CD4-positive, CD25-positive, alpha-beta regulatory T cell (primary cell): ENCODE measurements around the gene LSM14B. TPM values are rescaled to one million over a fixed set of nuclear protein-coding genes. Genes with fewer than 3 reads are reported as not detected.

Experiments
- ATAC-seq, 2 donors: fragments of 150-1000 bp; cut with Tn5 transposase; one replicate each; pipeline ENCODE4 v1.10.0; 2021; ENCODE audit warnings: low read depth in 2 of 2, moderate number of reproducible peaks in 2 of 2, moderate library complexity in 1 of 2
- DNase-seq, 3 donors: peaks; one replicate each; pipeline versions ENCODE4 v3.0.0 to v3.0.0-alpha.2; 2012 to 2022; ENCODE audit warnings: mixed read lengths in 1 of 3
- H3K27ac ChIP-seq: one replicate; pipeline ENCODE4 v1.7.0; 2013; ENCODE audit warnings: mild to moderate bottlenecking, low read length; ENCODE audit not compliant: insufficient read depth, poor library complexity, severe bottlenecking
- H3K27me3 ChIP-seq: one replicate; pipeline ENCODE4 v1.7.0; 2013; ENCODE audit warnings: low read length; ENCODE audit not compliant: control insufficient read depth, insufficient read depth
- H3K36me3 ChIP-seq: one replicate; pipeline ENCODE4 v1.7.0; 2013; ENCODE audit warnings: mild to moderate bottlenecking, low read length, moderate library complexity; ENCODE audit not compliant: control insufficient read depth, insufficient read depth
- H3K4me1 ChIP-seq: 2 replicates; pipeline ENCODE4 v1.7.0; 2013; ENCODE audit warnings: mild to moderate bottlenecking, low read length; ENCODE audit not compliant: insufficient read depth, control insufficient read depth, poor library complexity, severe bottlenecking
- H3K4me3 ChIP-seq: one replicate; pipeline ENCODE4 v1.7.0; 2013; ENCODE audit warnings: low read depth, mild to moderate bottlenecking, low read length, moderate library complexity
- H3K9me3 ChIP-seq, 2 experiments: 1 replicate in 1 of 2; 2 replicates in 1 of 2; pipeline ENCODE4 v1.7.0; 2013; ENCODE audit warnings: low read length in 2 of 2, mild to moderate bottlenecking in 1 of 2, moderate library complexity in 1 of 2; ENCODE audit not compliant: control insufficient read depth in 2 of 2
- H3K27ac Mint-ChIP-seq, 3 donors: one replicate each; pipeline ENCODE4 v1.8.0; 2020 to 2022; ENCODE audit warnings: mild to moderate bottlenecking in 3 of 3, mixed read lengths in 3 of 3, moderate library complexity in 2 of 3
- H3K27me3 Mint-ChIP-seq: one replicate; pipeline ENCODE4 v1.8.0; 2022; ENCODE audit warnings: mild to moderate bottlenecking, mixed read lengths
- H3K36me3 Mint-ChIP-seq: one replicate; pipeline ENCODE4 v1.8.0; 2020; ENCODE audit warnings: mixed read lengths
- H3K4me1 Mint-ChIP-seq, 4 donors: one replicate each; pipeline ENCODE4 v1.8.0; 2020 to 2022; ENCODE audit warnings: mixed read lengths in 4 of 4, mild to moderate bottlenecking in 1 of 4
- H3K4me3 Mint-ChIP-seq, 4 donors: one replicate each; pipeline ENCODE4 v1.8.0; 2020 to 2022; ENCODE audit warnings: mild to moderate bottlenecking in 4 of 4, mixed read lengths in 4 of 4, moderate library complexity in 3 of 4
- H3K9me3 Mint-ChIP-seq, 7 donors: one replicate each; pipeline ENCODE4 v1.8.0; 2020 to 2022; ENCODE audit warnings: mixed read lengths in 7 of 7, mild to moderate bottlenecking in 3 of 7, moderate library complexity in 2 of 7
- polyA plus RNA-seq, 4 donors: library from polyadenylated mRNA; unstranded; fragments of 300-500 nt; fragmentation: Illumina TruSeq; gene quantifications; one replicate each; pipeline ENCODE4 v1.2.3, GENCODE V29; 2021
- total RNA-seq: library from RNA; stranded (reverse); gene quantifications from one replicate; pipeline ENCODE4 v1.2.3, GENCODE V29; 2022

Gene LSM14B
- total and polyA plus RNA-seq, 5 donors from 2014 or later = 0.65 to 33.7 (median 1.2) TPM

DNA sequence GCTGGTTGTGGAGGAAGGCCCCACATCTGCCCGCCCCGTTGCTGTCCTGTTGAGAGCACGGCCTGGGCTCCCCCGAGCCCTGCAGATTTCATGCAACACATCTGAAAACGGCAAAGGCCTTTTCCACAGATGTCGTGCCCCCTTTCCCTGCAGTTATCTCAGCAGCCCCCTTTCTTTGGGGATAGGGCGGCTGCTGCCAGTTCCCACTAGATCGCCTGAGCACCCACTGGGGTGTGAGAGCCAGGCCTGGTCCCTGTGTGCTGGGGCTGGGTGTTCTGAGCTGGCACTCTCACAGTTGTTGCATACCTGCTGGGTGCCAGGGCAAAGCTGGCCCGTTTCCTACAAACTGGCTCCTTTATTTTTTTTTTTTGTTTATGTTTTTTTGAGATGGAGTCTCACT is 48.3 kb downstream of the LSM14B start:
- Mint-ChIP-seq H3K36me3 (peaks cover 17% of the 10 kb centered on the region), H3K9me3 (no peaks in the 10 kb centered on the region), H3K4me1 (peaks cover 0 to 3% (median 0%) of the 10 kb centered on the region in 4 donors), H3K27me3 (no peaks in the 10 kb centered on the region), H3K27ac (no peak overlapping the region), H3K4me3 (no peak overlapping the region)
- H3K36me3 ChIP-seq = peaks cover 11% of the 10 kb centered on the region
- no peaks in the 10 kb centered on the region for H3K4me1 ChIP-seq
- no peak overlapping the region for H3K27ac ChIP-seq
- ATAC-seq (no peak), DNase-seq (no peak)
- no peak overlapping the region for H3K4me3 ChIP-seq
- no peaks in the 10 kb centered on the region for H3K27me3 ChIP-seq
- H3K9me3 ChIP-seq = no peaks in the 10 kb centered on the region

DNA sequence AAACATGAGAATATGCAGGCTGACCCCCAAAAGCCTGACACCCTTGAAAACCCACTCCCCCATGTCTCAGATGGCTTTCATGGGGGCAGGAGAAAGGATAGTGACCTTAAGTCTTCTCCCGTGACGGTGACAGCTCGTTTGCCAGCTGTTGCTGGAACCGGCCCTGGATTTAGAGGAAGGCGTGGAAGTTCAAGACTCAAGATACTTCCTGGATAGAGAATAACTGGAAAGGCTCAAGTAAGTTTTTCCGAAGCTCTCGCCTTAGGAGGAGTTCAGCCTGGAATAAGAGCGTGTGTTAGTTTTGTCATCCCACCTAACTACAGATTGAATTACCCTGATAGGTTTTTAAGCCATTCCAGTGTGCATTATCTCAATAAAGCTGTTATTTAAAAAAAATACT is 49.0 kb downstream of the LSM14B start:
- Histone ChIP-seq H3K9me3 (no peaks in the 10 kb centered on the region), H3K4me3 (no peak overlapping the region), H3K27ac (no peak overlapping the region), H3K4me1 (no peaks in the 10 kb centered on the region), H3K36me3 (peaks cover 5% of the 10 kb centered on the region), H3K27me3 (no peaks in the 10 kb centered on the region)
- Mint-ChIP-seq H3K36me3 (peaks cover 20% of the 10 kb centered on the region), H3K4me3 (no peak overlapping the region), H3K27me3 (no peaks in the 10 kb centered on the region), H3K9me3 (no peaks in the 10 kb centered on the region), H3K27ac (no peak overlapping the region), H3K4me1 (peaks cover 0 to 3% (median 0%) of the 10 kb centered on the region in 4 donors)
- DNase-seq = no peak
- ATAC-seq = no peak

DNA sequence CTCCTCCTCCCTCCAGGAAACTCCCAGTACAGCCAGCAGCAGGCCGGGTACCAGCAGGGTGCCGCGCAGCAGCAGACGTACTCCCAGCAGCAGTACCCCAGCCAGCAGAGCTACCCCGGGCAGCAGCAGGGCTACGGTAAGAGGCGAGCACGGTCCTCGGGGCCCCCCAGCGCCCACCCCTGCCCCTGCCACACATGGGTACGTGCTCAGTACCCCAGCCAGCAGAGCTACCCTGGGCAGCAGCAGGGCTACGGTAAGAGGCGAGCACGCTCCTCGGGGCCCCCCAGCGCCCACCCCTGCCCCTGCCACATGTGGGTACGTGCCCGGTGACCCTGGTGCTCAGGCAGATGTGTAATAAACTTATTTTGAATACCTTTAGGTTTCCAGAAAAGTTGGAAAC is 50.4 kb downstream of the LSM14B start:
- no peak overlapping the region for H3K4me3 Mint-ChIP-seq
- H3K9me3 Mint-ChIP-seq = no peaks in the 10 kb centered on the region
- peaks cover 21% of the 10 kb centered on the region for H3K36me3 Mint-ChIP-seq
- peaks cover 3% of the 10 kb centered on the region for H3K36me3 ChIP-seq
- no peak overlapping the region for H3K4me3 ChIP-seq
- peaks cover 0 to 3% (median 0%) of the 10 kb centered on the region in 4 donors for H3K4me1 Mint-ChIP-seq
- H3K27ac Mint-ChIP-seq = no peak overlapping the region
- H3K27me3 Mint-ChIP-seq = no peaks in the 10 kb centered on the region
- DNase-seq (no peak), ATAC-seq (no peak)
- no peaks in the 10 kb centered on the region for H3K9me3 ChIP-seq
- no peaks in the 10 kb centered on the region for H3K4me1 ChIP-seq
- no peak overlapping the region for H3K27ac ChIP-seq
- H3K27me3 ChIP-seq = no peaks in the 10 kb centered on the region

DNA sequence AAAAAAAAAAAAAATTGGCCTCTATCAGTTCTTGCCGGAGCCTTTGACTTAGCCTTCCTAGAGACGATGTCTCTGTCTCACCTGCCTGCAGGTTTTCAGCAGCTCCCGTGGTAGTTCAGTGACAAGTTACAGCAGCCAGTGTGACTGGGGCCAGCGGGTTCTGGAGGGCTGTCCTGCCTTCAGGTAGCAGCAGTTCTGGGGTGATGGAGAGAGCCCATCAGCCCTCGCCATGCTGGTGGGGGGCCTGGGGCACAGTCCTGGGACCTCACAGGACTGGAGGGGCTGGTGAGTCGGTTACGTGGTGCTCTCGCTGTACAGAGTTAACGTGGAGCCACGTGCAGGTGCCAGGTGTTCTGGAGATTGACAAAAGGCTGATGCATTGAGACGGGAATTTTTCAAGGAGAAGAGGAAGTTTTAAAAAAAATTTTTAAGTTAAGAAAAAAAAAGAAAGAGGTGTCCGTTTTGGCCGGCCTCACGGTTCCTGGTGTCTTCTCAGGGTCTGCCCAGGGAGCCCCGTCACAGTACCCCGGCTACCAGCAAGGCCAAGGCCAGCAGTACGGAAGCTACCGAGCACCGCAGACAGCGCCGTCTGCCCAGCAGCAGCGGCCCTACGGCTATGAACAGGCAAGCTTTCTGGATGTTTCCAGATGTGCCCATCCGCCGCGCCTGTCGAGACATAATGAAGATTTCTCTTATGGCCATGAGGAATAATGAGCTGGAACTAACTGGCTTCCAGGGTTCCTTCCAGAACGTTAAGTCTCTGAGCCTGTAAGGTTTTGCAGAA is 51.9 kb downstream of the LSM14B start:
- Histone ChIP-seq H3K4me3 (no peak overlapping the region), H3K27me3 (no peaks in the 10 kb centered on the region), H3K9me3 (no peaks in the 10 kb centered on the region), H3K36me3 (no peaks in the 10 kb centered on the region), H3K27ac (no peak overlapping the region), H3K4me1 (no peaks in the 10 kb centered on the region)
- ATAC-seq (no peak), DNase-seq (no peak)
- H3K4me1 Mint-ChIP-seq = no peaks in the 10 kb centered on the region
- H3K4me3 Mint-ChIP-seq = no peak overlapping the region
- H3K36me3 Mint-ChIP-seq = peaks cover 15% of the 10 kb centered on the region
- peak overlapping the region in 1 of 3 donors; percentile 62 for H3K27ac Mint-ChIP-seq
- no peaks in the 10 kb centered on the region for H3K9me3 Mint-ChIP-seq
- no peaks in the 10 kb centered on the region for H3K27me3 Mint-ChIP-seq

DNA sequence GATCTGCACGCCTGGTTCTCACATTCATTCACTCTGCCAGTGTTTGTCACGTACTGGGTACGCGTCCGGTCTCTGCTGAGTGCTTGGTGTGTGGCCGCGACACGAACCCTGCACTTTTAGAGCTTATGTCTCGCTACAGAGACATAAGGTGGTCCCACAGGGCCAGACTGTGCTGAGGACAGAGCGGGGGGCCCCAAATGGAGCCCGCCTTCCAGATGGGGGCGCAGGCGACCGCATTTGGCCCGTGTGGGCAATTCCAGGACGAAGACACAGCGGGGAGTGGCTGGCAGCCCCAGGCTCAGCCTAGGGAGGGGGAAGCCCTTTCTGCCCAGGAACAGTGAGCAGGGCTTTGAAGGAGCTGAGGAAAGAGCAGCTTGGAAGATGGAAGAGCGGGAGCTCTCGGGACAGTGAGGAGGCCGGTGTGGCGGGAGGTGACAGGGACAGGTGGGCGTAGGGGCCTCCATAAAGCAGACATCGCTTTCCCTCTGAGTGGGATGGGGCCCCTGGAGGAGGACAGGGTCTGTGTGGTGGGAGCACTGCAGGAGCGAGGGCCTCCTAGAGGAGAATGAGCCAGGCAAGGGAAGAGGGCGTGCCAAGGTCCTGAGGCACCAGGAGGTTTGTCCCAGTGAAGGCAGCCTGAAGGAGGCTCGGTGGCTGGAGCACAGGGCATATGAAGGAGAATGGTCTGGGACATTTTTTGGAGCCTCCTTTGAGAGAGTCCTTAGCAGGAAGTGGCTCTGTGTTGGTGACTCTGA is 52.8 kb downstream of the LSM14B start:
- DNase-seq (no peak), ATAC-seq (no peak)
- Histone ChIP-seq H3K27me3 (no peaks in the 10 kb centered on the region), H3K9me3 (no peaks in the 10 kb centered on the region), H3K4me1 (no peaks in the 10 kb centered on the region), H3K36me3 (no peaks in the 10 kb centered on the region), H3K27ac (no peak overlapping the region), H3K4me3 (no peak overlapping the region)
- Mint-ChIP-seq H3K36me3 (peaks cover 15% of the 10 kb centered on the region), H3K27ac (peak overlapping the region in 1 of 3 donors; percentile 62), H3K27me3 (no peaks in the 10 kb centered on the region), H3K4me1 (no peaks in the 10 kb centered on the region), H3K9me3 (no peaks in the 10 kb centered on the region), H3K4me3 (no peak overlapping the region)

DNA sequence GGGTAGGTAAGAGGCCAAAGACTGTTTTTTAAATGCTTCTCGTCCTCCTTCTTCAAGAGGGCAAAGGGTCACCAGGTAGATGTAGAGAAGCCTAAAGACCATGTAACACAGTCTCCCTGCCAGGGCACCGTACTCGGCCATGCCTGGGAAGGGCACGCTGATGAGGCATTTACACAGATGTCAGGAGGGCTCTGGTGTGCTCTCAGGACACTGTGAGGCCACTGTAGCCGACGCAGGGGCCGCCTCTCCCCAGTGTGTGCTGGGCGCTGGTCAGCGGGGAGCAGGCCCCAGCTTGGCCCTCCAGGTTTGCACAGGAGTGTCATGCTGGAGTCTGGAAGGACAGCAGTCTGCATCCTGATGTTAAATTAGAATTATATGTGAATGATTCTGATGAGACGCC is 53.4 kb downstream of the LSM14B start:
- Mint-ChIP-seq H3K4me1 (no peaks in the 10 kb centered on the region), H3K36me3 (peaks cover 15% of the 10 kb centered on the region), H3K27me3 (no peaks in the 10 kb centered on the region), H3K9me3 (no peaks in the 10 kb centered on the region), H3K27ac (no peak overlapping the region), H3K4me3 (no peak overlapping the region)
- H3K9me3 ChIP-seq = no peaks in the 10 kb centered on the region
- H3K36me3 ChIP-seq = no peaks in the 10 kb centered on the region
- H3K4me3 ChIP-seq = no peak overlapping the region
- H3K27ac ChIP-seq = no peak overlapping the region
- DNase-seq (no peak), ATAC-seq (no peak)
- no peaks in the 10 kb centered on the region for H3K4me1 ChIP-seq
- H3K27me3 ChIP-seq = no peaks in the 10 kb centered on the region

DNA sequence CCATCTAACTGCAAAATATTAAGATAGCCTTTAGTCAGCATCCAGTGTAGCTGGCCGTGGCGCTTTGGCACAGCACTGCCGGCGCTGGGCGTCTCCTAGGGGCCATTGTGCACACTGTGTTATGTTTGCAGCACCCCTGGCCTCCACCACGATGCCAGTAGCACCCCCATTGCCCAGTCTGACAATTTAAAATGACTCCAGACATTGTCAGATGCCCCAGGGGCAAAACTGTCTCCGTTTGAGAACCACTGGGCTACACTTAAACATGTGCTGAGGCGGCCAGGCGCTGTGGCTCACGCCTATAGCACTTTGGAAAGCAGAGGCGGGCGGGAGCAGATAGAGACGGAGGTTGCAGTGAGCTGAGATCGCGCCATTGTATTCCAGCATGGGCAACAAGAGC is 54.6 kb downstream of the LSM14B start:
- no peak overlapping the region for H3K4me3 Mint-ChIP-seq
- no peaks in the 10 kb centered on the region for H3K27me3 ChIP-seq
- H3K27ac Mint-ChIP-seq = peak overlapping the region in 1 of 3 donors; percentile 32
- peaks cover 12% of the 10 kb centered on the region for H3K36me3 Mint-ChIP-seq
- H3K9me3 Mint-ChIP-seq = no peaks in the 10 kb centered on the region
- no peaks in the 10 kb centered on the region for H3K27me3 Mint-ChIP-seq
- no peak overlapping the region for H3K4me3 ChIP-seq
- H3K9me3 ChIP-seq = no peaks in the 10 kb centered on the region
- DNase-seq (no peak), ATAC-seq (no peak)
- H3K27ac ChIP-seq = no peak overlapping the region
- peaks cover 3 to 4% (median 3%) of the 10 kb centered on the region in 4 donors for H3K4me1 Mint-ChIP-seq
- no peaks in the 10 kb centered on the region for H3K36me3 ChIP-seq
- peaks cover 1% of the 10 kb centered on the region for H3K4me1 ChIP-seq
